Esophagus squamous epithelium (tissue), 4 donors: ENCODE results near the gene DRAXIN.

Experiments
- CTCF ChIP-seq, 6 experiments: fragments of 450-650 bp in 4 of 6; fragments of 200-600 bp in 2 of 6; sonication (generic) in 2 of 6; IDR thresholded peaks; one replicate each; pipeline ENCODE4 v1.5.1; 2016 to 2019; ENCODE audit warnings: antibody characterized with exemption in 6 of 6, mild to moderate bottlenecking in 4 of 6, moderate library complexity in 4 of 6
- POLR2A ChIP-seq, 4 donors: fragments of 450-650 bp; IDR thresholded peaks; one replicate each; pipeline ENCODE4 v1.6.1; 2017; ENCODE audit warnings: antibody characterized with exemption in 4 of 4, mild to moderate bottlenecking in 4 of 4, moderate library complexity in 3 of 4

GRCh38 chr1:11661103-11661502 is 30.4 kb upstream of the DRAXIN start:
- TF ChIP-seq CTCF (IDR thresholded peaks at IDR 0.05) = no peak
- TF ChIP-seq POLR2A (IDR thresholded peaks at IDR 0.05) = no peak
